CD4-positive, alpha-beta memory T cell (primary cell): ENCODE measurements around the gene DCPS. TPM values are rescaled to one million over a fixed set of nuclear protein-coding genes. Genes with fewer than 3 reads are reported as not detected.
A peak's percentile ranks its signal among the peaks of the same experiment; 100 is the strongest.
"Not testable (repeated sequence)": the region's sequence is repeated elsewhere in the genome, so short reads cannot be mapped to it uniquely, and the experiment has no call there.

Experiments used
- CTCF ChIA-PET: fragments of 350-600 bp; sonication (Branson Sonifier 250); formaldehyde crosslinking; loops from one replicate; lab custom pipeline; 2021; ENCODE audit warnings: inconsistent platforms; ENCODE audit not compliant: partially characterized antibody; lab: Charles Lee
- POLR2A ChIA-PET: fragments of 350-600 bp; sonication (Branson Sonifier 250); formaldehyde crosslinking; loops from one replicate; lab custom pipeline; 2021; ENCODE audit not compliant: partially characterized antibody; lab: Charles Lee
- DNase-seq, 5 donors: peaks; one replicate each; pipeline versions ENCODE4 v3.0.0 to v3.0.0-alpha.2; 2020 to 2022; ENCODE audit warnings: mixed read lengths in 1 of 5
- H3K27ac ChIP-seq: one replicate; pipeline ENCODE4 v1.7.0; 2013; ENCODE audit warnings: low read depth, low read length
- H3K27me3 ChIP-seq: 2 replicates; pipeline ENCODE4 v1.7.0; 2013; ENCODE audit warnings: mild to moderate bottlenecking, low read length, moderate library complexity; ENCODE audit not compliant: insufficient read depth
- H3K36me3 ChIP-seq: 2 replicates; pipeline ENCODE4 v1.7.0; 2013; ENCODE audit warnings: mild to moderate bottlenecking, low read length, moderate library complexity; ENCODE audit not compliant: insufficient read depth
- H3K4me1 ChIP-seq: 2 replicates; pipeline ENCODE4 v1.7.0; 2013; ENCODE audit warnings: mild to moderate bottlenecking, low read length, moderate library complexity; ENCODE audit not compliant: insufficient read depth
- H3K4me3 ChIP-seq, 2 donors: one replicate each; pipeline ENCODE4 v1.7.0; 2013; ENCODE audit warnings: low read length in 2 of 2, mild to moderate bottlenecking in 1 of 2
- H3K9me3 ChIP-seq, 2 donors: one replicate each; pipeline ENCODE4 v1.7.0; 2013; ENCODE audit warnings: low read length in 2 of 2, control low read depth in 1 of 2; ENCODE audit not compliant: control insufficient read depth in 1 of 2
- H3K27ac Mint-ChIP-seq, 7 donors: one replicate each; pipeline ENCODE4 v1.8.0; 2020 to 2021; ENCODE audit warnings: mixed read lengths in 7 of 7, mild to moderate bottlenecking in 6 of 7, inconsistent platforms in 3 of 7, moderate library complexity in 3 of 7
- H3K27me3 Mint-ChIP-seq, 2 donors: one replicate each; pipeline ENCODE4 v1.8.0; 2020 to 2021; ENCODE audit warnings: mixed read lengths in 2 of 2
- H3K36me3 Mint-ChIP-seq, 2 donors: one replicate each; pipeline ENCODE4 v1.8.0; 2020 to 2021; ENCODE audit warnings: mixed read lengths in 2 of 2, inconsistent platforms in 1 of 2, mild to moderate bottlenecking in 1 of 2
- H3K4me1 Mint-ChIP-seq, 4 donors: one replicate each; pipeline ENCODE4 v1.8.0; 2020 to 2021; ENCODE audit warnings: mixed read lengths in 4 of 4, mild to moderate bottlenecking in 1 of 4
- H3K4me3 Mint-ChIP-seq, 8 donors: one replicate each; pipeline ENCODE4 v1.8.0; 2020 to 2021; ENCODE audit warnings: mixed read lengths in 8 of 8, mild to moderate bottlenecking in 7 of 8, moderate library complexity in 6 of 8, inconsistent platforms in 3 of 8
- H3K9me3 Mint-ChIP-seq, 8 donors: one replicate each; pipeline ENCODE4 v1.8.0; 2020 to 2021; ENCODE audit warnings: mixed read lengths in 8 of 8, mild to moderate bottlenecking in 5 of 8, inconsistent platforms in 3 of 8, moderate library complexity in 1 of 8
- intact Hi-C: fragments of 100-400 bp; cut with micrococcal nuclease; formaldehyde crosslinking; loops from one replicate; pipeline ENCODE4 v1.15.1; 2023
- polyA plus RNA-seq, 2 donors: library from polyadenylated mRNA; unstranded; fragments of 300-500 nt; fragmentation: Illumina TruSeq; gene quantifications; one replicate each; pipeline ENCODE4 v1.2.3, GENCODE V29; 2021
- total RNA-seq, 2 experiments: library from RNA; stranded (reverse); gene quantifications; one replicate each; pipeline ENCODE4 v1.2.3, GENCODE V29; 2021

The DCPS gene
- total and polyA plus RNA-seq, 4 experiments from 2014 or later = 20.2 to 48.0 (median 30.7) TPM

DNA sequence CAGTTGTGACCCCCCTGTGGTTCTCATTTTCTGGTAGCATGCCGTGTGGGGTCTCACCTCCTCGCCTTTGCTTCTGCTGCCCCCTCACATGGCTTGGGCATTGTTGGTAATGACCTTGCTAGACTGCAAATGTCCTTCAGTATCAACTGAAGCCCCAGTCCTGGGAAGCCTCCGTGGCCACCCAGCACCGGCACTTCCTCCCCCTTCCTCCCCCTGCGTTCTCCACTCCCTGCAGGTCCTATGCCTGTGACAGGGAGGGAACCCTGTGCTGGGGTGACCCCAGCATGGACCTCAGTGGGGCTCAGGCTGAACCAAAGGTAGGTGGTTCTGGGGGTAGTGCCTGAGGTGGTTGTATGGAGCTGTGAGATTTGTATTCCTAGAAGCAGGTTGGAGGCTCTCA lies 57.5 kb downstream of the DCPS start:
- Histone ChIP-seq H3K36me3 (no peaks in the 10 kb centered on the region), H3K9me3 (no peaks in the 10 kb centered on the region), H3K4me3 (no peak overlapping the region), H3K27ac (no peak overlapping the region), H3K4me1 (peaks cover 2% of the 10 kb centered on the region), H3K27me3 (no peaks in the 10 kb centered on the region)
- H3K36me3 Mint-ChIP-seq = no peaks in the 10 kb centered on the region
- no peaks in the 10 kb centered on the region for H3K9me3 Mint-ChIP-seq
- no peak overlapping the region for H3K27ac Mint-ChIP-seq
- H3K27me3 Mint-ChIP-seq = no peaks in the 10 kb centered on the region
- no peak overlapping the region for H3K4me3 Mint-ChIP-seq
- intact Hi-C loops = no loop called here
- POLR2A ChIA-PET = interaction anchor here (0.6 kb wide), 1 partner anchor 9 kb away, joined by 3 read pairs; no protein-coding TSS in a partner anchor
- CTCF ChIA-PET = no interaction called here
- no peak for DNase-seq
- H3K4me1 Mint-ChIP-seq = peaks cover 0 to 8% (median under 1%) of the 10 kb centered on the region in 4 donors

DNA sequence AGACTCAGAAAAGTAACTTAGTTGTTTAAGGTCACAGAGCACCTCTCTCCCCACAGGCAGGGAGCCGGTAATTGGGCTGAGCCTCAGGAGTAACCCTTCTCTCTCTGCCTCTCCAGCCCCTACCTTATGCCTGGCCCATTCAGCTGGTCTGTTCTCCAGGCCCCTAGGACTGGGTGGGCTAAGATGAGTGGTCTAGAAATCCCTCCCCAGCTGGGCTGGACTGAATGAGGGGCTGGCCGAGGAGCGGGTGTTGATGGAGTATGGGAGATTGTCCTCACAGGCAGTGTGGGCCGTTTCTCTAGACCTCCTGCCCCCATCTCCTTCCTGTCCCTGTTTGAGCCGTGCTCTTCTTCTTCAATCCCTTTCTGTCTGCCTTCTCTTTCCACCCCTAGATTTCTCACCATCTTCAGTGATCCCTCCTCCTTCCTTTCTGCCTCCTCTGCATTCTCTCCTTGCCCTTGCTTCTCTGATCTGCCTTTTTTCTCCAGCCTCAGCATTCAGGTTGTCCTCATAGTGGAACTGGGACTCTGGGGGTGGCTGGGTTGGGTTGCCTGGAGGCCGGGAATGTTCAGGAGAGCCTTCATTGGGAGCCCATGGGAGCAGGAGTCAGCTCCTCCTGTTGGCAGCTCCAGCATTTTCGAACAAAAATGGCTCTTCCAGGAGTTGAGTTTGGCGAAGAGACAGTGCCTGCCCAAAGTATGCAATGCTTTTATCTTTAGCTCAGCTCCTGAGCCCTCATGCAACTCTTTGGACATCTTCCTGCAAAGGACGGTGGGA lies 59.2 kb downstream of the DCPS start:
- Mint-ChIP-seq H3K36me3 (no peaks in the 10 kb centered on the region), H3K9me3 (no peaks in the 10 kb centered on the region), H3K4me3 (no peak overlapping the region), H3K4me1 (peaks cover 0 to 5% (median under 1%) of the 10 kb centered on the region in 4 donors), H3K27me3 (no peaks in the 10 kb centered on the region), H3K27ac (no peak overlapping the region)
- Histone ChIP-seq H3K27me3 (no peaks in the 10 kb centered on the region), H3K27ac (no peak overlapping the region), H3K36me3 (no peaks in the 10 kb centered on the region), H3K4me3 (no peak overlapping the region), H3K4me1 (no peaks in the 10 kb centered on the region), H3K9me3 (no peaks in the 10 kb centered on the region)
- intact Hi-C loops = no loop called here
- DNase-seq = no peak
- ChIA-PET POLR2A (no interaction called here), CTCF (no interaction called here)

DNA sequence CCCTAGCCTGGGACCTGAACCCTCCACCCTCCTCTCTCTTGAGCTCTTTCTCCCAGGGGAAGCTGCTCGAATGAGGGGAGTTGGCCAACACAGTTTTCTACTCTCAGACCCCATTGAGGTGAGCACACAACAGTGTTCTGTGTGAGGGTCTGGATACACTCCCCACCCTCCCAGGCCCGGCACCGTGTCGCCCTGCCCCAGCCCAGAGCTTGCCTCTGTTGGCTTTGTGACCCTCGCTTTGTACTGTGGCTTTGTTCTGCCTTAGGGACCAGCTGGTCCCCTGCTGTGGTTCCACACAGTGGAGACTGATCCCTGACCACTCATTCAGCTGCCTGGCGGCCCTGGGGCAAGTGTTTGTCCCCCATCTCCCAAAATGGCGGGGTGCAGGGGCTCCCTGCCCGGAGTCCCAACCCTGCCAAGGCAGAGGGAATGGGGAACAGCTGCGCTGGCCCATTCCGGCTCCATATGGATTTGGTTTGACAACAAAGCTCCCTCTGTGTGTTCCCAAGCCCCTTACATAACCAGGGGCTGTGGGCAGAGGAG lies 59.9 kb downstream of the DCPS start:
- intact Hi-C loops = no loop called here
- DNase-seq = no peak
- H3K4me1 Mint-ChIP-seq = peaks cover 0 to 9% (median under 1%) of the 10 kb centered on the region in 4 donors
- no peaks in the 10 kb centered on the region for H3K36me3 Mint-ChIP-seq
- H3K9me3 Mint-ChIP-seq = no peaks in the 10 kb centered on the region
- Histone ChIP-seq H3K4me1 (no peaks in the 10 kb centered on the region), H3K9me3 (no peaks in the 10 kb centered on the region), H3K27me3 (no peaks in the 10 kb centered on the region), H3K4me3 (no peak overlapping the region), H3K27ac (no peak overlapping the region), H3K36me3 (no peaks in the 10 kb centered on the region)
- H3K27ac Mint-ChIP-seq = no peak overlapping the region
- ChIA-PET CTCF (no interaction called here), POLR2A (no interaction called here)
- no peak overlapping the region for H3K4me3 Mint-ChIP-seq
- H3K27me3 Mint-ChIP-seq = no peaks in the 10 kb centered on the region

DNA sequence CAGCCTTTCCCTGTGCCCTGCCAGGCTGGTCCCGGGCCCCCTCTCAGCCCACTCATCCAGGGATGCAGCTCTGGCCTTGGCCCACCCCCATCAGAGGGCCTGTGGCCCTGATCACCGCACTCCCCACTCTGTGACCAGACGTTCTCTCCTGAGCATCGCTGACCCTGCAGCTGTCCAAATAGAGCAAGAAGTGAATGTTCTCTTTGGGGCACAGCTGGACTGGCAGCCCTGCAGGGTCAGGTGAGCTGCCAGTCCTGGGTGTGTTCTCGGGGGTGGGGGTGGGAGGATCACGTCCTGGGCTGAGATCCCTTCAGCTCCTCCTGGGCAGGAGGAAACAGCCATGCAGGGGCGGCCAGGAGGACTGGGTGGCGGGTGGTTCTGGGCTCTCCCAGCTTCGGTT lies 60.9 kb downstream of the DCPS start:
- H3K4me3 ChIP-seq, H3K9me3 Mint-ChIP-seq, H3K4me1 Mint-ChIP-seq, CTCF ChIA-PET, H3K4me1 ChIP-seq, H3K4me3 Mint-ChIP-seq, H3K36me3 ChIP-seq, H3K27ac Mint-ChIP-seq, H3K27me3 ChIP-seq, intact Hi-C loops, DNase-seq, H3K9me3 ChIP-seq, H3K27ac ChIP-seq, H3K36me3 Mint-ChIP-seq, POLR2A ChIA-PET, H3K27me3 Mint-ChIP-seq: not testable (repeated sequence)

- CTCF ChIA-PET, H3K27ac Mint-ChIP-seq: not testable (repeated sequence)
Observed at GRCh38 chr11:126365508-126365907, 61.6 kb downstream of the DCPS start.

DNA sequence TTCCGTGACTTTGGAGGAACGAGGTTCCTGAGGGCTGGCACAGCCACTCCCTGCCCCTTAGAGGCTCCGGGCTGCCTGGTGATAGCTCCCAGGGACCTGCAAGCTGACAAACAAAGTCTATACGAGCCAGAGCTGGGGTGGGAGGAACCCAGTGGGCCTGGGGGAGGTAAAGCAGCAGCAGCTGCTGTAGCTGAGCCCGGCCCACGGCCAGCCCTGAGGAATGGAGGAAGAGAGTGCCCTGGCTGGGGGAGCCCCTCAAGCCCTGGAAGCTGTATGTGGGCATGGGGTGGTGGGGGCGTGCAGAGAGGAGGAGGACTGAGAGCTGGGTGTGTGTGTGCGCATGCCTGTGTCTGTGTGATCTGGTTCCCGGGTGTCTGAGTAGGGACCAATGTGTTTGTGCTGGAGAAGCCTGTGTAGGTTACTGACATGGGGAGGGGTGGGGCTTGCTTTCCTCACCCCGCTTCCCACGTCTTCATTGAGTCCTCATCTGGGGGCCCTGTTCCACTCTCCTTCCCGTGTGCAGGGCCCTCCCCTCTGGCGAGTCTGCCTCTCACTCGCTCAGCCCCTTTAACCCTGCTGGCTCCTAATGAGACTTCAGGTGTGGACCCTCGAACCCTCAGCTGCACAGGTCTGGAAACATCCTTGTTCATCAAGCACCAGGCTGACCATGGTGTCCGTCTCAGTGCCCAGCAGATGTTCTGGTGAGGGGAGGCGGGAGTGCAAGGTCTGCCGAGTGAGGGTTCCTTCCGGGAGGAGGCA lies 62.4 kb downstream of the DCPS start:
- no peak for DNase-seq
- no peaks in the 10 kb centered on the region for H3K36me3 ChIP-seq
- no peaks in the 10 kb centered on the region for H3K9me3 ChIP-seq
- Mint-ChIP-seq H3K4me1 (peaks cover 0 to 9% (median 0%) of the 10 kb centered on the region in 4 donors), H3K27ac (peak overlapping the region in 1 of 7 donors; percentile 61), H3K4me3 (no peak overlapping the region), H3K9me3 (no peaks in the 10 kb centered on the region), H3K27me3 (no peaks in the 10 kb centered on the region), H3K36me3 (no peaks in the 10 kb centered on the region)
- H3K4me3 ChIP-seq = no peak overlapping the region
- CTCF ChIA-PET = no interaction called here
- intact Hi-C loops = no loop called here
- H3K4me1 ChIP-seq = no peaks in the 10 kb centered on the region
- POLR2A ChIA-PET = no interaction called here
- H3K27me3 ChIP-seq = no peaks in the 10 kb centered on the region
- no peak overlapping the region for H3K27ac ChIP-seq

More at GRCh38 chr11:126365508-126365907, 61.6 kb downstream of the DCPS start:
- H3K4me1 ChIP-seq, POLR2A ChIA-PET, H3K9me3 ChIP-seq, H3K36me3 ChIP-seq, H3K4me3 ChIP-seq, H3K36me3 Mint-ChIP-seq, H3K4me1 Mint-ChIP-seq, H3K9me3 Mint-ChIP-seq, H3K27me3 Mint-ChIP-seq, H3K4me3 Mint-ChIP-seq, intact Hi-C loops, H3K27ac ChIP-seq, H3K27me3 ChIP-seq, DNase-seq: not testable (repeated sequence)

DNA sequence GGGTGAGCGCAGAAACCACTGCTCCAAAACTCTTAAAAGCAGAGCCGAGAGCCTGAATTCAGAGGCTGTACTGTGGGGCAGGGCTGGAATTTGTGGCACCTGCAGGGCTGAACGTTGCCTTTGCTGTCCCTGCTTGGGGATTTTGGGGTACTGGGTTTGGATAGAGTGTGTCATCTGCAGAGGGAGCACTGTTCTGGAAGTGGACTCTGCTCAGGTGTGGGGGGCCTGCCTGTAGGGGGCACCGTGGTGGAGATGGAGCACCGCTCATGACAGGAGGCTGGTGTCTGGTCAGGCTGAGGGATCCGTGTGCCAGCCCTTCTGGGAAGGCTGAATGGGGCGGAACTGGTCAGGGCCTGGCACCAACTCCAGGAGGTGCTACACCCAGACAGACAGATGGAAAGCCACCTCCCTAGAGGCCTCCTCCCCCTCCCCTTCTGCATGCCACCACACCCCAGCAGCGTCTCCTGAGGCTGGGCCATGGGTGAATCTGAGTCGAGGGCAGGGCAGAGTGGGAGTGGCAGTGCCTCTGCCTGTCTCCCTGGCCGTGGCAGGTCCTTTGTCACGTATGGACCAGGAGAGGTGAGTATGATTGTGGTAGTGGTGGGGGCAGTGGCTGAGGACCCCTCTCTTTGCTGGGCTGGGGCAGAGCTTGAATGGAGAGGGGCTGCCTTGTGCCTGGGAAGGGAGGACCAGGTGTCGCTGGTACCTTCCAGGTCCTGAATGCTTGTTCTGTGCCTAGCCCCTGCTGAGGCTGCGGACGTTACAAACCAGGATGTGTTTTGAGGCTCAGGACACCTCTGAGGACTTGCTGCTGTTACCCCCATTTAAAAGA lies 63.2 kb downstream of the DCPS start:
- H3K4me3 Mint-ChIP-seq, H3K4me1 ChIP-seq, H3K4me3 ChIP-seq, H3K27me3 Mint-ChIP-seq, intact Hi-C loops, DNase-seq, H3K9me3 Mint-ChIP-seq, H3K36me3 Mint-ChIP-seq, H3K9me3 ChIP-seq, CTCF ChIA-PET, H3K27me3 ChIP-seq, H3K36me3 ChIP-seq, H3K27ac ChIP-seq, H3K27ac Mint-ChIP-seq, POLR2A ChIA-PET: not testable (repeated sequence)
- peaks cover 0 to 13% (median 0%) of the 10 kb centered on the region in 4 donors for H3K4me1 Mint-ChIP-seq
